Astrocyte of the cerebellum (primary cell): ENCODE data around the gene OSBPL9.

Experiments used
- DNase-seq: peaks from one replicate; pipeline ENCODE4 v3.0.0-alpha.2; 2011; ENCODE audit warnings: low read depth
- H3K4me3 ChIP-seq: 2 replicates; pipeline ENCODE4 v1.5.1; 2011; ENCODE audit warnings: mild to moderate bottlenecking, low read depth, low read length, moderate library complexity
- CTCF ChIP-seq: IDR thresholded peaks from 2 replicates; pipeline ENCODE4 v1.5.1; 2012; ENCODE audit warnings: low read length, low read depth, moderate library complexity, mild to moderate bottlenecking; ENCODE audit errors: missing control alignments
- in situ Hi-C: cut with HindIII; loops from 2 replicates; pipeline ENCODE4 v1.10.0; 2017; ENCODE audit warnings: low sequenced_read_pairs

Gene OSBPL9

GRCh38 chr1:51733793-51734522 is 117.1 kb downstream of the OSBPL9 start:
- DNase-seq: no peak
- no peak for TF ChIP-seq CTCF
- H3K4me3 ChIP-seq: no peak overlapping the region
- in situ Hi-C loops: no loop called here

GRCh38 chr1:51734896-51735745 is 118.2 kb downstream of the OSBPL9 start:
- TF ChIP-seq CTCF: no peak

GRCh38 chr1:51735746-51736254 is 118.9 kb downstream of the OSBPL9 start:
- in situ Hi-C loops: no loop called here
- no peak for TF ChIP-seq CTCF
- DNase-seq: no peak
- no peak overlapping the region for H3K4me3 ChIP-seq

More at GRCh38 chr1:51734896-51735745, 118.2 kb downstream of the OSBPL9 start:
- H3K4me3 ChIP-seq: no peak overlapping the region
- in situ Hi-C loops: no loop called here
- DNase-seq: no peak

GRCh38 chr1:51736702-51737101 is 119.8 kb downstream of the OSBPL9 start:
- no peak for TF ChIP-seq CTCF
- peak; percentile 81 for DNase-seq
- H3K4me3 ChIP-seq: no peak overlapping the region
- in situ Hi-C loops: no loop called here

- in situ Hi-C loops: no loop called here
Measured at GRCh38 chr1:51738681-51739080, 121.8 kb downstream of the OSBPL9 start.

GRCh38 chr1:51740652-51741051 is 123.8 kb downstream of the OSBPL9 start:
- DNase-seq: no peak

More at GRCh38 chr1:51738681-51739080, 121.8 kb downstream of the OSBPL9 start:
- DNase-seq: no peak
- TF ChIP-seq CTCF: no peak
- no peak overlapping the region for H3K4me3 ChIP-seq

More at GRCh38 chr1:51740652-51741051, 123.8 kb downstream of the OSBPL9 start:
- TF ChIP-seq CTCF: no peak
- in situ Hi-C loops: no loop called here
- no peak overlapping the region for H3K4me3 ChIP-seq
